AG09319 (cell line): ENCODE results near the gene TNP2.

Experiments
- DNase-seq: peaks from one replicate; pipeline ENCODE4 v3.0.0-alpha.2; 2010; ENCODE audit warnings: low read depth; ENCODE audit errors: extremely low read depth
- CTCF ChIP-seq: IDR thresholded peaks from 2 replicates; pipeline ENCODE4 v1.5.1; 2011; ENCODE audit warnings: low read depth, mild to moderate bottlenecking, inconsistent platforms, low read length, moderate library complexity

Gene TNP2

GRCh38 chr16:11236461-11237254 is 32.5 kb downstream of the TNP2 start:
- TF ChIP-seq CTCF = no peak
- DNase-seq = no peak

- DNase-seq = no peak
- no peak for TF ChIP-seq CTCF
Observed at GRCh38 chr16:11235703-11235991, 33.5 kb downstream of the TNP2 start.

- no peak for DNase-seq
- TF ChIP-seq CTCF = no peak
Observed at GRCh38 chr16:11234884-11235702, 34.0 kb downstream of the TNP2 start.

GRCh38 chr16:11233727-11234376 is 35.3 kb downstream of the TNP2 start:
- no peak for TF ChIP-seq CTCF
- no peak for DNase-seq

- DNase-seq = no peak
- no peak for TF ChIP-seq CTCF
Observed at GRCh38 chr16:11232852-11233726, 36.0 kb downstream of the TNP2 start.

GRCh38 chr16:11232302-11232851 is 36.7 kb downstream of the TNP2 start:
- no peak for TF ChIP-seq CTCF
- no peak for DNase-seq
